AML-193 (cell line): ENCODE results near the gene SIPA1L3.
"Not testable (repeated sequence)": the region's sequence is repeated elsewhere in the genome, so short reads cannot be mapped to it uniquely, and the experiment has no call there.

Source experiments
- DNase-seq, 2 experiments: peaks; one replicate each; lab custom pipeline; 2025; lab: John Stamatoyannopoulos, UW

The SIPA1L3 gene

DNA sequence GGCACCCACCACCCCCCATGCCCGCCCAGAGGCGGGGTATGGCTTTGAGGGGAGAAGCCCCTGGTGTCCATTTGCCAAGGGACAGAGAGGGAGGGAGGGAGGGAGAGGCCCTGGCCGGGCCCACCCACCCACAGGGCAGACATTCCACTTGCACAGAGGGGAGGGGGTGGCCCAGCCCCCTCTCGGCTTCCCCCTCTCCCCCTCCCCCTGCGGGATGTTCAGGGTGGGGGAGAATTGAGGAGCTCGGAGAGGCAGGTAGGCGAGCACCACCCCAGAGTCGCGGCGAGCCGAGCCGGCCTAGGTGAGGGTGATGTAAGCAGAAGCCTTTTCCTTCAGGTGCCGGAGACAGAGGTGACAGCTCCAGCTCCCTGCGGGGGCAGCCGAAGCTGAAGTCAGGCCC lies 304.8 kb downstream of the SIPA1L3 start:
- DNase-seq: no peak

DNA sequence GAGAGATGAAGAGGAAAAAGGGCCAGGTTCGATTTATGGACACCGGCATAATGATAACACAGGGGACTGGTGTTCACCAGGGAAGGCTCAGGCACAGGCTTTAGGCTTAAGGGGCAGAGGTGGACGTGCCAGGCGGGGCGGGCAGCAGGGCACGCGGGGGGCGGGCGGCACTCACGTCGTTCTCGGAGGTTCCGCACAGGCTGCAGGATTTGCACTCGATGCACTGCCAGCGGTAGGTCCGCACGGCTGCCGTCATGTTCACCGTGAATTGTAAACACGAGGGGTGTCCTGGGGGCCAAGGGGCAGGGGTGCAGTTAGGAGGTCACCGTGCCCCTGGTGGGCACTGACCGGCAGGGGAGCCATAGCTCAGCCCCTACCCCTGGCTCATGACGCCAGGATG lies 306.5 kb downstream of the SIPA1L3 start:
- DNase-seq: no peak

DNA sequence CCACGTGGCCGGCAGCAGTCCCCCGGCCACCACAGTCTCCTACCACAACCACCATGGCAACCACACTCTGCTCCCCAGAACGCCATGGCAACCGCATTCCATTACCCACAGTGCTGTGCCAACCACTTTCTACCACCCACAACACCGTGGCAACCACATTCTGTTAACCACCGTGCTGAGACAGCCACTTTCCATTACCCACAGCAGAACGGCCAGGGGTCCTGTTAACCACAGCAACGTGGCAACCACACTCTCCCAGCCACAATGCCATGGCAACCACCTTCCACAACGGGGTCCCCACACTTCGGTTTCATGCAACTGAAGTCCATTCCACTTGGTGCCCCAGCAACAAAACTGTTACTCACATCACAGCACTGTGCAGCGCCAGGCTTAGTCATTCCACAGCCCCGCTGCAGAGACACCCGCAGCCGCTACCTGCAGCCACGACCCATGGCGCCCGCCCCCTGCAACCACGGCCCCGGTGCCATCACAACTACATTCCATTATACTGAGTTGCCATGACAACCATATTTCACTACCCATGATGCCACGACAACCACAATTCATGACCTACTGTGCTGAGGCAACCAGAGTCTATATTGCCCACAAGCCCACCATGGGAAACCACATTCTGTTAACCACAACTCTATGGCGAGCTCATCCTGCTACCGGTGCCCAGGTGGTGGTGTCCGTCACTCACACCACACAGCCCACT lies 307.1 kb downstream of the SIPA1L3 start:
- DNase-seq: no peak

DNA sequence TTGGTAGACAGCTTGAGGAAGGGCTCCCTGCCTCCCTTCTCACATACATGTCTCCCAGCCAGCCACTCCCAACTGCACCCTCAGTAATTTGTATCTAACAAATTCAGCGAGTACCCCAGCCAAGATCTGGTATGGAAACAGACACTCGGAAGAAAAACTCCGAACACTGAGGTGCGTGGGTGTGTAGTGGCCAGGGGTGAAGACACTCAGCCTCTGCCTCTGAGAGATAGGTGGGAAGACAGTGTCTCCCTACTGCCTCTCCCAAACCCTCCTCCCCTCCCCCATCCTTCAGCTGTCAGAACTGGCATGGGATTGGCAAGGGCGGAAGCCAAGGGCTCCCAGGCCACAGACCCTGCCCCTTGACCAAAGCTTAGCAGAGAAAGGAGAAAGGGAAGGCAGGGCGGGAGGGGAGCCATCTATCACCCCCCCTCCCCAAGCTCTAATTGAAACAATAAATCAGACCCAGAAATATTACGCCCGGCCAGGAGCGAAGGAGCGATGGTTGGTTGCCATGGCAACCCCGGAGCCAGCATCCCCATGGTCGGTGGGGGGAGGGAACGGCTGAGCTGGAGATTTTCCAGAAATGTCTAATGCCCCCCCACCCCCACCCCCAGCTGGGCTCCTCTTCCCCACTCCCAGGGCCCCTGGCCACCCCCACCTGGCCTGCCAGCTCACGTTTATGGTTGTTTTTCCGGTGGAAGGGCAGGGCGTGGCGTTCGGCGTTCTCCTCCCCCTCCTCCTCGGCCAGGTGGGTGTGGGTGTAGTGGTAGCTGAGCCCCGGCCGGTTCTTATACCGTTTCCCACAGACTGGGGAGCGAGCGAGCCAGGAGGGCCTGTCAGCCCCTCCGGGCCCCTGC lies 310.0 kb downstream of the SIPA1L3 start:
- no peak for DNase-seq

DNA sequence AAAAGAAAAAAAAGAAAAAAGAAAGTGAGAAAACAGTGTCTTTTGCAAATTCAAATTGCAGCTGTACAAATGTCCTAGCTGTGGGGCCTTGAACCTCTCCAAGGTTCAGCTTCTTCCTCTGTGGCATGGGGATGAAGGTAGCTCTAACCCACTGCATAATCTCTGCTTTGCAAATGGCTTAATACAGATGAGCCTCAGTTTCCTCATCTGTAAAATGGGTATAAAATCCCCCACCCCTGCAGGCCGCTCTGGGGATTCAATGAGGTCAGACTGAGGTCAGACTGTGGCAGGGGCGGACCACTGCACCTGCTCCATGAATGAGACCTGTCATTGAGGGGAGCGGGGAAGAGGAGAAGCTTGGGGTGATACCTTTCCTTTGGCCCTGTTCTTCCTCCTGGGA lies 311.2 kb downstream of the SIPA1L3 start:
- DNase-seq: no peak

DNA sequence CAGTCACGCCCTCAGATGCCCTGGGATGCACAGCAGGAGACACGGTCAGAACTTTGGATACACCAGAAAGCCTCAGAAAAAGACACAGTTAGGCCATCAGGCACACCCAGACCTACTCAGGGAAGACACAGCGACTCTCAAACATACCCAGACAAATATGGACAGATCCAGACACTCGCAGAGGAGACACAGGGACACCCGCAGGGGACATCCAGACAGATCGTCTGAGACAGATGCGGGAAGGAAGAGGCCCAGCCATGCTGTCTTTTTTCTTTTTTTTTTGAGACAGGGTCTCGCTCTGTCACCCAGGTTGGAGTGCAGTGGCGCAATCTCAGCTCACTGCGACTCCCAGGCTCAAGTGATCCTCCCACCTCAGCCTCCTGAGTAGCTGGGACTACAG lies 312.2 kb downstream of the SIPA1L3 start:
- no peak for DNase-seq

DNA sequence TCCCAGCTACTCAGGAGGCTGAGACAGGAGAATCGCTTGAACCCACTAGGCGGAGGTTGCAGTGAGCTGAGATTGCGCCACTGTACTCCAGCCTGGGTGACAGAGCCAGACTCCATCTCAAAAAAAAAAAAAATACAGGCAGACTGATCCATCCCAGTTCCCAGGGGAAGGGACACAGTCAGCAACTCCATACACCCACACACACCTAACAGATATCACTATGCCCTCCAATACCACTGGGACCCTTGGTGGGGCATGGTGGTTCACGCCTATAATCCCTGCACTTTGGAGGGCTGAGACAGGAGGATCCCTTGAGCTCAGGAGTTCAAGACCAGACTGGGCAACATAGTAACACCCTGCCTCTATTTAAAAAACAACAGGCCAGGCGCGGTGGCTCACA lies 314.4 kb downstream of the SIPA1L3 start:
- no peak for DNase-seq

DNA sequence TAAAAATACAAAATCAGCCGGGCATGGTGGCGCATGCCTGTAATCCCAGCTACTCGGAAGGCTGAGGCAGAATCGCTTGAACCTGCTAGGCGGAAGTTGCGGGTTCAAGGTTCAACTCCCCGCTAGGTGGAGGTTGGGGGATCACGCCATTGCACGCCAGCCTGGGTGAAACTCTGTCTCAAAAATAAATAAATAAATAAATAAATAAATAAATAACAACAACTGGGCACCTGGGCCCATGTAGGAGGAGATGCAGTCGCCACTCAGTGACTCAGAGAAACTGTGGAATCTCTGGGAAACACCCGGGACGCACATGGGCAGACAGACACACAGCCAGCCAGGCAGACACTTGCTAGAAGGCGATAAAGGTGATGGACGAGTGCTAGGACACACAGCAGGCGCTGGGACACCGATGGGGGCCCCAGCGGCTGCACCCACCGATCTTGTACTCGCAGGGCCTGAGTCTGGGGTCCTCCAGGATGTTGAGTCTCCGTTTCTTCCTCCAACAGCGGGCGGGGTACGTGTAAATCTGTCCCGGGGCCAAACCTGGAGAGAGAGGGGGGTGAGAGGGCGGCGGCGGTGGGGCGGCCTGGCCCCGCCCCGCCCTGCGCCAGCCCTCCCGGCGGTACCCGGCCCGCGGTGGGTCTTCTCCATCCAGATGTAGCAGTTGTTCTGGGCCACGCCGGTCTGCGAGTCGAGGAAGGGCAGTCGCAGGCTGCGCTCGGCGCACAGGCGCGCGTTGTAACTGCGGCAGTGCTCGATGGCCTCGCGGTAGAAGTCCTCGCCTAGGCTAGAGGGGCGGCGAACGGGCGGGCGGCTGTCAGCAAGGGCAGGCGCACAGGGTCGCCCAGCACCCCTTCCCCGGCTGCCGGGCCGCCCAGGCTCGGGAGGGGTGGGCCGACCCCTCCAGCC lies 315.2 kb downstream of the SIPA1L3 start:
- no peak for DNase-seq

DNA sequence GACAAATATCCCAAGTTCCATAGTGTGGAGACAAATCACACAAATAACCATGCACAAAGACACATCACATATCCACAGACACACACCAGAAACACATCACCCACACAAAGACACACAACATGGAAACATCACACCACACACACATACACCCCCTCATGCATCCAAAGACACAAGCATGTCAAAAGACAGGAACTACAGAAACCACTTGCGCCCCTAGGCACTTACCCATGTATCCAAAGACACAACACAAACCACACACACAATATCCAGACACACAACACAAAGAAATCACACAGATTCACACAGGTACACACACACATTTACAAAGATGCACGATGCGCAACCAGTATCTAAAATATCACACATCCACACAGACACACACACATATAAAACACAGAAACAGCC lies 316.1 kb downstream of the SIPA1L3 start:
- DNase-seq: no peak

DNA sequence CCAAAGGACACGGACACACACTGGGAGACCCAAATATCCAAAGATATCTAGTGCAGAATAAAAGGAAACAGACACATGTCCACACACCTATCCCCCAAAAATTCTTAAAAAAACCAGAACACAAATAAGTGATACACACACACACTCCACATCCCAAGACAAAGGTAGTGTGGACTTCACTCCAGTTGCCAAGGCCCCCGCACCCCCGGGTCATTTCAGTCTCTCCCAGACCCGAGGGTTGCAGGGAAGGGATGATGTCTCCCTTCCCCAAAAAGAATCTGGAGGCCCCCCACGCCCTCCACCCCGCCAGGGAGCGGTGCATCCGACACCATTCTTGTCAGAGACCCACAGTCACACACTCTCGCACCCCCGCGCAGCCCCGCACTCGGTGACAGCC lies 316.6 kb downstream of the SIPA1L3 start:
- no peak for DNase-seq

DNA sequence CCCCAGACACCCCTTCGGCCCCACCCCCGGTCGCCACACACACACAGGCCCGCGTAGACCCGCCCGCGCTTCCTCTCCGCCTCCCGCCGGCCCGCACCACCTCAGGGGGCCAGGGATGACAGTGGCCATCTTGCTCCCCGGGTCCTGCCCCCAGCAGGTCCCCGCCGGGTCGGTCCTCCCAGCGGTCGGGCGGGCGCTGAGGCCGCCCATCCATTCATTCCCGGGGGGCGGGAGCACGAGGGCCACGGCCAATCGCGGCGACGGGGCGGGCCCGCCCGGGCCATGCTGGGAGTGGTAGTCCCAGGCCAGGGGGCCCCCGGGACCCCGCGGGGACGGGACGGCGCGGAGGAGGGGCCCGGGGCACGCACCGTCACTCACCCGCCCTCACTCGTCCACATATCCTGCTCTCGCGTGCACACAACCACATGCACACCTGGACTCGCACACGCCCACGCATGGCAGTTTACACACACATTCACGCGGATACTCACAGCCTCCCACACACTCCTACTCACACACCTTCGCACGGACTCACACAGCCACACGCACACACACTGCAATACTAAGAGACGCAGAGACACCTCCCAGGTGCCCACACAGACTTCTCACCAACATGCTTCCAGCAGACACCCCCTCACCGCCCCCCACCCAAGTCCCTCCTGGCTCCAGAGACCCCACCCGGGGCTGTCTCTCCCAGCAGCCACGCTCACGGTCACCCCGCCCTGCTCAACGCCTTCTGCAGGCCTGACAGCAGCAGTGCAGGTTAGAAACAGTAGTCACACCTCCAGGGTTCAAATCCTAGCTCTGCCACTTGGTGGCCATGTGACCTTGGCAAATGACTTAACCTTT lies 317.2 kb downstream of the SIPA1L3 start, which contains the start of gene DPF1:
Gene DPF1, minus strand, starts transcription at position 209 of the 849 bp plus-strand sequence. Its CDS starts 80 bp downstream, at position 129.
- DNase-seq: peak; percentile 52 to 53

DNA sequence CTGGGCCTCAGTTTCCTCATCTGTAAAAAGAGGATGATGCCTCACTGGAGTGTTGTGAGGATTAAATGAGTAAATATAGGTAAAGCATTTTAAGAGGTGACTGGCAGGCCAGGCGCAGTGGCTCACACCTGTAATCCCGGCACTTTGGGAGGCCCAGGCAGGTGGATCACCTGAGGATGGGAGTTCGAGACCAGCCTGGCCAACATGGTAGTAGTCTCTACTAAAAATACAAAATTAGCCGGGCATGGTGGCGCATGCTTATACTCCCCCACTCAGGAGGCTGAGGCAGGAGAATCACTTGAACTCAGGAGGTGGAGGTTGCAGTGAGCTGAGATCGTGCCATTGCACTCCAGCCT lies 317.8 kb downstream of the SIPA1L3 start:
- not testable (repeated sequence) for DNase-seq

DNA sequence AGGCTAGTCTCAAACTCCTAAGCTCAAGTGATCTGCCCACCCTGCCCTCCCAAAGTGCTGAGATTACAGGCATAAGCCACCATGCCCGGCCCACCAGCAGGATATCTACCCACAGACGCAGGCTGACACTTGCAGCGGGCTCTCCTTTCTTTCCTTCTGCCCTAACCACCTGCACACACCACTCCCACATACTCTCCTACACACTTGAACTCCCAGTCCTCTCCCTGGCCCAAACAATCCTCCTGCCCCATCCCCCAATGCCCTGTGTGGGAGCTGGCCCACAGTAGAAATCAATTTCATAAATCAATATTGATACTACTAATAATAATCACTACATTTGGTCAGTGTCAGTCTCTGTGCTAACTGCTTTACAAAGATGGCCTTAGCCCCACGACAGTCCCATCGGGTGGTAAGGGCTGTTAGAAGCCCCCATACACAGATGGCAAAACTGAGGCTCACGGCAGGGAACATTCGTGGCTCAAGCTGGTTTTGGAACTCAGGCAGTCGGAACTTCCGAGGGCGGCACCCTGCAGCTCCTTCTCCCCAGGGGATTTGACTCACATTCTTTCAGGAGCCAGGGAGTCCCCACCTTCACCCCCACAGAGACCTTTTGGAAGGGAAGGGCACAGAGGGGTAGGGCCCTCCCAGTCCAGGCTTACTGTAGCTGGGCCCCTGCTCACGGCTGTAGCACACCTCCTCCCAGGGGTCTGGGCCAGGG lies 320.4 kb downstream of the SIPA1L3 start:
- DNase-seq: no peak

DNA sequence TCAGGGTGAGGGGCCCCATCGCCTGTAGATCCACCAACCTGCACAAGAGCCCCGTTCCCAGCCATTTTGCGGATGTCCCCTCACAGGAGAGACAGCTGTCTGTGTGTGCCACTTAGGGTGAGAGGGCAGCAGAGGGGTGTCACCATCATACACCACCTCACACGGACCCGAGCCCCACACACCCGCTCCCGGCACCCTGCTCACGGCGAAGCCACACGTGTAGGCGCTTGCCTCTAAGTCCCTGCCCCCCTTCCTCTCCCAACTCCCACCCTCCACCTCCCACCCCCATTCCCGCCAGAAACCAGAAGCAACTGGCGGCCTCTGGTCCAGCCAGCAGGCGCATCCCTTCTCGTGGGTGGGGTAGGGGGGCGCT lies 321.0 kb downstream of the SIPA1L3 start:
- no peak for DNase-seq

DNA sequence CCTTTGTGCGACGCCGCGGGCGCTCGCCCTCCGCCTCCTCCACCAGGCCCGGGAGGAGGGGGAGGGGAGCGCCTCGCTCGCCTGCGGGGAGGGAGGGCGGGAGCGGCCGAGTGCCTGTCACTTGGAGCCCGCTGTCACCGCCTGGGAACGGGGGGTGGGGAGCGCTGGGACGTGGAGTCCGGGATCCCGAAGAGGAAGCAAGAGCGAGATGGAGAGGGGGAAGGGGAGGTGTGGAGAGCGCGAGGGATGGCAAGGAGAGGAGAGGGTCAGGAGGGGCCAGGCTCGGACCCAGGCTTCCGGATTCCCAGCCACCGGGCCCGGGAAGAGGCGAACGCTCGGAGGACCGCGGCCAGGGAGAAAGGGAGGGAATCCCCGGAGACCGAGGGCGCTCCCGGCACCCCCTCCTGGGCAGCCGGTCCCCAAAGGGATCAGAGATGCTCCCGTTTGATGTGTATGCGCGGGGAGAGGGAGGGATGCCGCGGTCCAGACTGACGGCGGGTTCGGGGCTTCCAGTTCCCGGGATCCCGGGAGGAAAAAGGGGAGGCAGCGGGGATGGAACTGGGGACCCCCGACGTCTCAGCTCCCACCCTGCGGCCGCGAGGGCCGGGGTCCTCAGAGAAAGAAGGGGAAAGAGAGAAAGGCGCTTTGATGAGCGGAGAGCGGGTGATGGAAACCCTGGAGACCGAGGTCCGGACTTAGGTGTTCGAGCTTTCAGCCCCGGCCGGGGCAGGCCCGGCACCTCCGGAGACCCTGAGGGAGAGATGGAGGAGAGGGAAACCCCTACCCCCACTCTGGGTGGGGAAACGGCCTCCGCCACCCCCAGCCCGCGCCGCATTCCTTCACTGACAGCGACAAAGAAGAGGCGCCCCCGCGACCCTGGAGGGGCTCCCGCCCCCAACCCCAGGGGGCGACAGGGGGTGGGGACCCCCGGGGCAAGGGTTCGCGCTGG lies 321.8 kb downstream of the SIPA1L3 start:
- DNase-seq: no peak

DNA sequence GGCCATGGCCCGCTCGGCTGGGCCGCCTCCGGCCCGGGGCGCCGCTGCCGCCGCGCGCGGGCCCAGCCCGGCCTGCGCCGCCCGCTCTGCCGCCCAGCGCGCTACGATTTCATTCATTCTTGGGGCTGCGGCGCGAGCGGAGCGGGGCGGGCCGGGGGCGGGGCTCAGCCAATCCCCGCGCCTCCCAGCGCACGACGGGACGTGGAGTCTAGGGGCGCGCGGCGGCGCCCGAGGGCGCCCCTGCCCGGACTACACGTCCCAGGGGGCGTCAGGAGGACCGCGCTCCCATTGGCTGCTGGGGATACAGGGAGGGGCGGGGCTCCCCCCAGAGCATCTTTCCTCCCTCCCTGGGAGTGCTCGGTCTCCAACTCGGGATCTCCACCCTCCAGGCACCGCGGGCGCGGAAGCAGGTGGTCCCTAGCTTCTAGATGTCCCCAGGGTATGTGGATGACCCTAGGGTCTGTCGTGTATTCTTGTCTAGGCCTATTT lies 322.6 kb downstream of the SIPA1L3 start:
- peak; percentile 62 to 67 for DNase-seq

DNA sequence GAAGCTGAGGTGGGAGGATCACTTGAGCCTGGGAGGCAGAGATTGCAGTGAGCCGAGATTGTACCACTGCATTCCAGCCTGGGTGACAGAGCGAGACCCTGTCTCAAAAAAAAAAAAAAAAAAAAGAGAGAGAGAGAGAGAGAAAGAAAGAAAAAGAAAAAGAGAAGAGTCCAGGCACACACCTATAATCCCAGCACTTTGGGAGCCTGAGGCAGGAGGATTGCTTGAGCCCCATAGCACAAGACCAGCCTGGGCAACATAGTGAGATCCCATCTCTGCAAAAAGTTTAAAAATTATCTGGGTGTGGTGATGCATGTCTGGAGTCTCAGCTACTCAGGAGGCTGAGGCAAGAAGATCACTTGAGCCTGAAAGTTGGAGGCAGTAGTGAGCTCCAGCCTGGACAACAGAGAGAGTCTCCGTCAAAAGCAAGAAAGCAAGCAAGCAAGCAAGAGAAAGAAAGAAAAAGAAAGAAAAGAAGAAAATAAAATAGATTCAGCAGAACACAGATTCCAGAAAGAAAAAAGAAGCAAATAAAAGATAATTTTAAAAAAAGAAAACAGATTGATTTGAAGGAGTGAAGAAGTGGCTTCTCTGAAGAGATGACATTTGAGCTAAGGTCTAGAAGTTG lies 323.6 kb downstream of the SIPA1L3 start:
- not testable (repeated sequence) for DNase-seq

DNA sequence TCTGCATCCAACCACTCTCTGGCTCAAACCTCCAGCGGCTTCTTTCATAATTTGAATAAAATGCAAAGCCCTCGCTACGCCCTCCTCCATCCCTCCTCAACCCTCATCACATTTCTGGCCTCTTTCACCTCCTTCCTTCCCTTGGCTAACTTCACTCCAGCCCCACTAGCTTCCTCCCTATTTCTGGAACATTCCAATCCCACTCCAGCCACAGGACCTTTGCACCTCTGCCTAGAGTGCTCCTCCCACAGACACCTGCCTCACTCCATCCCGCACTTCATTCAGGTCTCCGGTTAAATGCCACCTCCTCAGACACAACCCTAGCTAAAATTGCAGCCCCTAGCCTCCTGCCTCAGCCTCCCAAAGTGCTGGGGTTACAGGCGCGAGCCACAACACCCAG lies 324.9 kb downstream of the SIPA1L3 start:
- no peak for DNase-seq

DNA sequence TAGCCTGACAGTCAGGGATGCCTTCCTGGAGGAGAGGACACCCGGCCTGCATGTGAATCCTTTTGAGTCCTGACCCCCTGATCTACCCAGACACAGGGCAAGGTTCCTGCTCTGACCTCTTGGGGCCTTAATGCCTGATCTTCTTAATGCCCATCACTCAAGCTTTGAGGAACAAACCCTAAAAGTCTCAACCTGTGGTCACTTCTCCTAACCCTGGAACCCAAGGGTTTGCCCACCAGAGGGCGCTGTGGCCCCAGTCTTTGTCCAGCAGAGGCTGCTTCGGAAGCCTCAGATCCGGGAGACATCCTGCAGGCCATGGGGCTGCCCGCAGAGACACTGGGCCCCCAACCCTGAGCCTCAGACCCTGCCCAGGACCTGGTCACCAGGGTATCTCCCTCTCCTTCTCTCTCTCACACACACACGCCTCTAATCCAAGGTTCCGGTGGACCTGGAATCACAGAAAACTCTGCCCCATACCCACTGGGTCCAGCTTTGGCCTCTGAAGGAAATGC lies 326.8 kb downstream of the SIPA1L3 start:
- peak; percentile 70 to 78 for DNase-seq
